HG02678 (cell line): ENCODE results near the gene SREBF2.
A peak's percentile ranks its signal among the peaks of the same experiment; 100 is the strongest.
"Not testable (repeated sequence)": the region's sequence is repeated elsewhere in the genome, so short reads cannot be mapped to it uniquely, and the experiment has no call there.

Source experiments
- ATAC-seq: cut with Tn5 transposase; IDR thresholded peaks from one replicate; pipeline ENCODE4 v1.9.1; 2021; ENCODE audit warnings: mild to moderate bottlenecking, moderate library complexity; ENCODE audit not compliant: unreplicated experiment

SREBF2 gene

DNA sequence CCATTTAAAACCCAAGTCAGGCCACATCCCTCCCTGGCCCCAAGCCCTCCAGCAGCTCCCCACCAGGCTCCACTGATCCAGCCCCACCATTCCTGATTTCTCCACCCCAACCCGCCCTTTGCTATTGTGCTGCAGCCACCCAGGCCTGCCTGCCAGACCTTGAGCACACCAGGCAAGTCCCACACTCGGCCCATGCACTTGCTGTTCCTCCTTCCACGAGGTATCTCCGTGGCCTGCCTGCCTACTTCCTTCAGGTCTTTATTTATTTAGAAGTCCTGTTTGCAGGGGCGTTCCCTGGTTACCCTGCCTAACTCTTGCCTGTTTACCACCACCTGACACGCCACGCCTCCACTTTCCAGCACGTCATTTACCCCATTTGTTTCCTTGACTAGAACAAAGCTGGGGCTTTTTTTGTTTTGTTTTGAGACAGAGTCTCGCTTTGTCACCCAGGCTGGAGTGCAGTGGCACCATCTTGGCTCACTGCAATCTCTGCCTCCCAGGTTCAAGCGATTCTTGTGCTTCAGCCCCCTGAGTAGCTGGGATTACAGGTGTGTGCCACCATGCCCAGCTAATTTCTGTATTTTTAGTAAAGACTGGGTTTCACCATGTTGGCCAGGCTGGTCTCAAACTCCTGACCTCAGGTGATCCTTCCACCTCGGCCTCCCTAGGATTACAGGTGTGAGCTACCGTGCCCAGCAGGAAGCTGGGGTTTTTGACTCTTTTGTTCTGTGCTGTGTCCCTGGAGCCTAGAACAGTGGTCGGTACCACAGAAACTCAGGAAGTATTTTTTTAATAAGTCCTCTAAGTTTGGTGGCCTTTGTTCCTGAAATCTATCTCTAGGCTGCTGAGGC, 107.3 kb downstream of the SREBF2 start:
- ATAC-seq, result peak; percentile 57

- peak; percentile 44 for ATAC-seq
Observed at GRCh38 chr22:41940832-41941765, 108.2 kb downstream of the SREBF2 start.

DNA sequence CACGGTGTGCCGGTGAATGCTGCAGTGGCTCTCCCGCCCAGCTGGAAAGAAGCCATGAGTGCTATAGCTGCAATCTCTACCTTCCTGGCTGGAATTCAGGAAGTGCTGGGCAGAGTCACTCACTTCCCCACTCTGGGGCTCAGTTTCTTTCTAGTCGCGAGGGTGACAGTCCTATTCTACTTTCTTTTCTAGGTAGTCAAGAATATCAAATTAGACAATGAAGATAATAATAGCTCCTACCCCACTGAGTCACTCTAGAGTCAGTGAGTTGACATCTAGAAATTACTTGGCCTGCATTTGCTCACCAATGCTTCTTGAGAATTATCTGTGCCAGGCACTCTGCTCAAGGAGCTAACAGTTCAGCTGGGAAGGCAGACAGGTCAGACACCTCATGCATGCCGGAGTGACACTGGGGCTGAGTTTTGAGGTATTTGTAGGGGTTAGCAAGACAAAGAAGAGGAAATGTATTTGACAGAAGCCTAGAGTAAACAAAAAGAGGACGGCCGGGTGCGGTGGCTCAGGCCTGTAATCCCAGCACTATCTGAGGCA, 110.8 kb downstream of the SREBF2 start:
- no peak for ATAC-seq

GRCh38 chr22:41946629-41947423, 113.9 kb downstream of the SREBF2 start, which contains the start of gene CENPM:
Gene CENPM (minus strand): TSS chr22:41947152. CDS start chr22:41947076, 76 bp downstream.
- ATAC-seq, result peak; percentile 87

DNA sequence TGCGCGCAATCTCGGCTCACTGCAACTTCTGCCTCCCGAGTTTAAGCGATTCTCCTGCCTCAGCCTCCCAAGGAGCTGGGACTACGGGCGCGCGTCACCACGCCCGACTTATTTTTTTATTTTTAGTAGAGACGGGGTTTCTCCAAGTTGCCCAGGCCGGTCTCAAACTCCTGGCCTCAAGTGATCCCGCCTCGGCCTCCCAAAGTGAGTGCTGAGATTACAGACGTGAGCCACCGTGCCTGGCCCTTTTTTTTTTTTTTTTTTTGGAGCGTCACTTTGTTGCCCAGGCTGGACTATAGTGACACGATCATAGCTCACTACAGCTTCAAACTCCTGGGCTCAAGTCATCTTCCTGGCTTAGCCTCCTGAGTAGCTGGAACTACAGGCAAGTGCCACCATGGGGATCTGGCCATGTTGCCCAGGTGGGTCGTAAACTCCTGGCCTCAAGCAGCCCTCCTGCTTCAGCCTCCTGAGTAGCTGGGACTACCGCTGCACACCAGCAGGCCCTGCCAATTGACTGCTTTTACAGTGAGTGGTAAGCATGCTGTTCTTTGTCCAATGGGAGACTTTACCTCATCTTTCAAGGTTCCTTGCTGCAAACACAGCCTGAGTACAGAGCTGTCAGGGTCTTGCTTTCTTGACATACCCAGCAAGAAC, 114.6 kb downstream of the SREBF2 start:
- ATAC-seq, result no peak

GRCh38 chr22:41948142-41948541, 115.2 kb downstream of the SREBF2 start:
- no peak for ATAC-seq

- not testable (repeated sequence) for ATAC-seq
Observed at GRCh38 chr22:41948928-41949296, 116.0 kb downstream of the SREBF2 start.

GRCh38 chr22:41949297-41949965, 116.5 kb downstream of the SREBF2 start:
- no peak for ATAC-seq

DNA sequence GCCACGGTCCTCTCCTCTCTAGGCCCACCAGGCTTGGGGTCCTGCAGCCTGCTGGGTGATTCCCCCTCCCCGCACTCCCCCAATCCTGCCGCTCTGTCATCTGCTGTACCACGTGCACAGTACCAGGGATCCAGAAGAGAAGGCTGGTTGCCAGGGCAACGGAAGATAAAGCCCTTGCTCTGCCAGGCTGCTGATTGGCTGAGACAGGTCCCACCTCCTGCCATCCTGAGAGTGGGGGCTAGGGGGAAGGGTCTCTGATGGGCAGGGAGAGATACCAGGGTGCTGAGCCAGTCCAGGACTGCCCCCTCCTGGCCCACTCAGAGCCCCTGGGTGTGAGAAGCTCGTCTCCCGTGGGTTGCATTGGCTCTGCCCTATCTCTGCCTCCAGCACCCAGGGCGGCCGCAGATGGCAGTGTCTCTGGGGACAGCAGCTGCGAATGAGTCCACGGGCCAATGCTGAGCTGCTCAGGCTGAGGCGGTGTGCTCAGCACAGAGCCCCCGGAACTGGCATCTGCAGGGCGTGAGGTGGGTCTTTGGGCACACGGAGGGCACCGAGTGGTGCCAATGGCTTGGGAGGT, 119.1 kb downstream of the SREBF2 start, which contains the start of gene SMIM45:
Gene SMIM45 (plus strand): TSS at position 253 of the 577 bp plus-strand sequence.
- ATAC-seq, result no peak

DNA sequence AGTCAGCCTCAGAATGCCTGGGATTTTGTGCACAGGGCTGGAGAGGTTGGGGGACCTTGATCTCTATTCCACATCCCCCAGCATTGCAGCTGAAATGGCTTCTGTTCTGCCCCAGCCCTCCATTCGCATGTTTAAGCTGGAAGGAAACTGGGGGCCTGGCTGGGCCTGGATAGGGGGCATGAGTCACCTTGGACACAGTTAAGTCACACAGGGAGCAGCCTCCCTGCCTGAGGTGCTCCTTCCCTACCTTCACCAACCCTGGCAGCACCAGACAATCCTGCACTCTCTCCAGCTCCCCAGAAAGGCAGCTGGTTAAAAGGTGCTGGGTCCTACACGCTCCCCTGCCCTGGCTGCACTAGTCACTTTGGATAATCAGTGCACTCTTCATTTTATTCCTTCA, 119.8 kb downstream of the SREBF2 start:
- no peak for ATAC-seq
